Right cardiac atrium (tissue), 5 donors: ENCODE results near the gene NRCAM. TPM values are rescaled to one million over a fixed set of nuclear protein-coding genes. Genes with fewer than 3 reads are reported as not detected.

Experiments used
- ATAC-seq, 2 donors: fragments of 200-7000 bp; cut with Tn5 transposase; one replicate each; pipeline versions ENCODE4 v1.8.0 to v1.9.1; 2020; ENCODE audit warnings: moderate library complexity in 2 of 2, mild to moderate bottlenecking in 1 of 2
- DNase-seq, 3 donors: peaks; one replicate each; pipeline ENCODE4 v3.0.0-alpha.2; 2020
- H3K27ac ChIP-seq: one replicate; pipeline ENCODE4 v1.5.1; 2013; ENCODE audit warnings: mild to moderate bottlenecking, low read length, control low read depth, moderate library complexity
- H3K27me3 ChIP-seq: one replicate; pipeline ENCODE4 v1.6.1; 2013; ENCODE audit not compliant: control insufficient read depth, insufficient read depth
- H3K4me1 ChIP-seq: one replicate; pipeline ENCODE4 v1.6.1; 2013; ENCODE audit warnings: low read length; ENCODE audit not compliant: control insufficient read depth, insufficient read depth
- H3K4me3 ChIP-seq: one replicate; pipeline ENCODE4 v1.5.1; 2013; ENCODE audit warnings: low read length, control low read depth
- H3K9me3 ChIP-seq: one replicate; pipeline ENCODE4 v1.6.1; 2013; ENCODE audit warnings: low read length; ENCODE audit not compliant: control insufficient read depth
- WGBS: extraction: QIAGEN DNeasy Blood & Tissue Kit; methylation state at CpG from one replicate; pipeline ENCODE4 v1.1.7; 2013; 5-methylcytosine and 5-hydroxymethylcytosine counted together
- intact Hi-C, 4 donors: fragments of 100-400 bp; cut with DNase I; formaldehyde crosslinking; loops; one replicate each; pipeline versions ENCODE4 v1.11.0 to v1.14.0; 2022 to 2023
- polyA plus RNA-seq: library from polyadenylated mRNA; stranded (reverse); fragments of 200-250 nt; gene quantifications from one replicate; pipeline ENCODE4 v1.2.3, GENCODE V29; 2013
- total RNA-seq, 4 donors: library from RNA; stranded (reverse); fragmentation: NEBNext Ultra II Directional; extraction: Animal tissue kit (Norgen Biotek cat#: 25700); gene quantifications; one replicate each; pipeline ENCODE4 v1.2.1, GENCODE V29; 2021
- donor health status: healthy with polysubstance abuse.
- donor health status: DM: no; HTN: yes; CAD: no.
- donor health status: DM: no; HTN: no; CAD: no.
- donor health status: DM: no; HTN: yes; CAD: no; lungs with severe emphysema.
- donor health status: DM: yes; HTN: yes; CAD: no.

The NRCAM gene
- total and polyA plus RNA-seq, 5 donors = 0.59 to 1.3 (median 1.1) TPM

GRCh38 chr7:108322046-108322445 lies 134.2 kb downstream of the NRCAM start:
- Histone ChIP-seq H3K9me3 (no peaks in the 10 kb centered on the region), H3K4me3 (no peak overlapping the region), H3K27ac (no peak overlapping the region), H3K27me3 (no peaks in the 10 kb centered on the region), H3K4me1 (no peaks in the 10 kb centered on the region)
- ATAC-seq = no peak
- 52% methylated on average over 2 of the region's 2 CpGs for WGBS
- DNase-seq = no peak
- intact Hi-C loops = no loop called here

GRCh38 chr7:108321359-108321758 lies 134.9 kb downstream of the NRCAM start:
- intact Hi-C loops = no loop called here
- Histone ChIP-seq H3K4me3 (no peak overlapping the region), H3K27me3 (no peaks in the 10 kb centered on the region), H3K27ac (no peak overlapping the region), H3K9me3 (no peaks in the 10 kb centered on the region), H3K4me1 (no peaks in the 10 kb centered on the region)
- DNase-seq = no peak
- 94% methylated on average over 1 of the region's 1 CpG for WGBS
- no peak for ATAC-seq

GRCh38 chr7:108316708-108317107 lies 139.5 kb downstream of the NRCAM start:
- Histone ChIP-seq H3K9me3 (no peaks in the 10 kb centered on the region), H3K27ac (no peak overlapping the region), H3K4me1 (no peaks in the 10 kb centered on the region), H3K27me3 (no peaks in the 10 kb centered on the region), H3K4me3 (no peak overlapping the region)
- WGBS = 86% methylated on average over 1 of the region's 1 CpG
- ATAC-seq = no peak
- DNase-seq = no peak
- intact Hi-C loops = no loop called here

GRCh38 chr7:108314551-108314950 lies 141.7 kb downstream of the NRCAM start:
- no peak overlapping the region for H3K4me3 ChIP-seq
- no peak overlapping the region for H3K27ac ChIP-seq
- intact Hi-C loops = no loop called here
- no peaks in the 10 kb centered on the region for H3K27me3 ChIP-seq
- no peak for DNase-seq
- ATAC-seq = no peak
- H3K4me1 ChIP-seq = no peaks in the 10 kb centered on the region
- no peaks in the 10 kb centered on the region for H3K9me3 ChIP-seq

GRCh38 chr7:108314049-108314448 lies 142.2 kb downstream of the NRCAM start:
- intact Hi-C loops = no loop called here
- Histone ChIP-seq H3K27me3 (no peaks in the 10 kb centered on the region), H3K9me3 (no peaks in the 10 kb centered on the region), H3K27ac (no peak overlapping the region), H3K4me1 (no peaks in the 10 kb centered on the region), H3K4me3 (no peak overlapping the region)
- 83% methylated on average over 2 of the region's 2 CpGs for WGBS
- DNase-seq = no peak
- ATAC-seq = no peak

GRCh38 chr7:108313086-108313485 lies 143.2 kb downstream of the NRCAM start:
- intact Hi-C loops = no loop called here
- ATAC-seq = no peak
- Histone ChIP-seq H3K27me3 (no peaks in the 10 kb centered on the region), H3K4me3 (no peak overlapping the region), H3K27ac (no peak overlapping the region), H3K4me1 (no peaks in the 10 kb centered on the region), H3K9me3 (no peaks in the 10 kb centered on the region)
- no peak for DNase-seq
- 39% methylated on average over 3 of the region's 3 CpGs for WGBS

- DNase-seq (no peak), ATAC-seq (no peak)
- intact Hi-C loops = no loop called here
- Histone ChIP-seq H3K9me3 (no peaks in the 10 kb centered on the region), H3K4me3 (no peak overlapping the region), H3K27me3 (no peaks in the 10 kb centered on the region), H3K27ac (no peak overlapping the region), H3K4me1 (no peaks in the 10 kb centered on the region)
- WGBS = 90% methylated on average over 3 of the region's 3 CpGs
Measured at GRCh38 chr7:108311446-108312168, 144.6 kb downstream of the NRCAM start.

GRCh38 chr7:108310351-108310750 lies 145.9 kb downstream of the NRCAM start:
- H3K27ac ChIP-seq = no peak overlapping the region
- 40% methylated on average over 2 of the region's 2 CpGs for WGBS
- ATAC-seq (no peak), DNase-seq (no peak)
- intact Hi-C loops = no loop called here
- H3K9me3 ChIP-seq = no peaks in the 10 kb centered on the region
- no peak overlapping the region for H3K4me3 ChIP-seq
- no peaks in the 10 kb centered on the region for H3K27me3 ChIP-seq
- H3K4me1 ChIP-seq = no peaks in the 10 kb centered on the region

- no peaks in the 10 kb centered on the region for H3K4me1 ChIP-seq
- WGBS = 51% methylated on average over 2 of the region's 2 CpGs
- H3K27ac ChIP-seq = no peak overlapping the region
- H3K27me3 ChIP-seq = no peaks in the 10 kb centered on the region
- no peaks in the 10 kb centered on the region for H3K9me3 ChIP-seq
- intact Hi-C loops = no loop called here
- DNase-seq = no peak
- H3K4me3 ChIP-seq = no peak overlapping the region
- peak in 1 of 2 donors; percentile 42 for ATAC-seq
Measured at GRCh38 chr7:108308903-108309302, 147.3 kb downstream of the NRCAM start.

GRCh38 chr7:108308276-108308675 lies 148.0 kb downstream of the NRCAM start:
- ATAC-seq = no peak
- 90% methylated on average over 3 of the region's 3 CpGs for WGBS
- Histone ChIP-seq H3K9me3 (no peaks in the 10 kb centered on the region), H3K27me3 (no peaks in the 10 kb centered on the region), H3K27ac (no peak overlapping the region), H3K4me3 (no peak overlapping the region), H3K4me1 (no peaks in the 10 kb centered on the region)
- intact Hi-C loops = no loop called here
- DNase-seq = no peak

GRCh38 chr7:108307595-108307994 lies 148.6 kb downstream of the NRCAM start:
- H3K4me3 ChIP-seq = no peak overlapping the region

GRCh38 chr7:108307194-108307593 lies 149.0 kb downstream of the NRCAM start:
- no peaks in the 10 kb centered on the region for H3K4me1 ChIP-seq
- H3K27me3 ChIP-seq = no peaks in the 10 kb centered on the region
- H3K4me3 ChIP-seq = no peak overlapping the region
- 76% methylated on average over 6 of the region's 6 CpGs for WGBS
- ATAC-seq (no peak), DNase-seq (no peak)
- intact Hi-C loops = no loop called here
- H3K27ac ChIP-seq = no peak overlapping the region
- no peaks in the 10 kb centered on the region for H3K9me3 ChIP-seq

More at GRCh38 chr7:108307595-108307994, 148.6 kb downstream of the NRCAM start:
- WGBS = 48% methylated on average over 2 of the region's 2 CpGs
- no peak for DNase-seq
- Histone ChIP-seq H3K9me3 (no peaks in the 10 kb centered on the region), H3K27me3 (no peaks in the 10 kb centered on the region), H3K27ac (no peak overlapping the region), H3K4me1 (no peaks in the 10 kb centered on the region)
- intact Hi-C loops = no loop called here
- ATAC-seq = no peak
